SK-N-SH treated with all-trans-retinoic acid at 6 μM for 48 hours (cell line): Measurements from ENCODE around the gene PLXNC1.

Experiments used
- ATAC-seq: fragments of 200-7000 bp; cut with Tn5 transposase; 3 replicates; pipeline ENCODE4 v1.9.1; 2020; ENCODE audit warnings: mild to moderate bottlenecking, moderate library complexity
- ARNTL ChIP-seq: fragments of 450-650 bp; formaldehyde crosslinking; IDR thresholded peaks from 2 replicates; pipeline ENCODE4 v1.5.0; 2020; ENCODE audit warnings: low read depth, mild to moderate bottlenecking, moderate library complexity, borderline replicate concordance
- CREB5 ChIP-seq: fragments of 250-450 bp; sonication (Bioruptor Pico); IDR thresholded peaks from 2 replicates; pipeline ENCODE4 v1.5.1; 2020; ENCODE audit warnings: low read depth, mild to moderate bottlenecking, moderate library complexity
- CSRNP3 ChIP-seq: fragments of 250-450 bp; sonication (Bioruptor Pico); IDR thresholded peaks from 2 replicates; pipeline ENCODE4 v1.5.1; 2021; ENCODE audit warnings: mild to moderate bottlenecking, moderate library complexity
- GLIS3 ChIP-seq: fragments of 250-450 bp; sonication (Bioruptor Pico); IDR thresholded peaks from 2 replicates; pipeline ENCODE4 v1.5.0; 2020; ENCODE audit warnings: mild to moderate bottlenecking, moderate library complexity
- ISL1 ChIP-seq: fragments of 250-450 bp; sonication (Bioruptor Pico); IDR thresholded peaks from 2 replicates; pipeline ENCODE4 v2.1.2; 2022; ENCODE audit warnings: mild to moderate bottlenecking, moderate library complexity
- OSR1 ChIP-seq: fragments of 250-450 bp; sonication (Bioruptor Pico); IDR thresholded peaks from 2 replicates; pipeline ENCODE4 v1.8.0; 2022; ENCODE audit warnings: moderate library complexity, mild to moderate bottlenecking, inconsistent platforms
- PATZ1 ChIP-seq: fragments of 250-450 bp; sonication (Bioruptor Pico); IDR thresholded peaks from 2 replicates; pipeline ENCODE4 v1.8.0; 2020; ENCODE audit warnings: mild to moderate bottlenecking, moderate library complexity, borderline replicate concordance
- PPARA ChIP-seq: fragments of 250-450 bp; sonication (Bioruptor Pico); IDR thresholded peaks from 2 replicates; pipeline ENCODE4 v1.5.0; 2020; ENCODE audit warnings: mild to moderate bottlenecking, borderline replicate concordance
- RARB ChIP-seq: fragments of 250-450 bp; sonication (Bioruptor Pico); IDR thresholded peaks from 2 replicates; pipeline ENCODE4 v1.8.0; 2021; ENCODE audit warnings: mild to moderate bottlenecking, moderate library complexity
- SNAI2 ChIP-seq: fragments of 250-450 bp; sonication (Bioruptor Pico); IDR thresholded peaks from 2 replicates; pipeline ENCODE4 v1.5.0; 2020; ENCODE audit warnings: mild to moderate bottlenecking, moderate library complexity
- TCF4 ChIP-seq: fragments of 250-450 bp; sonication (Bioruptor Pico); IDR thresholded peaks from 2 replicates; pipeline ENCODE4 v1.8.0; 2021; ENCODE audit warnings: mild to moderate bottlenecking, moderate library complexity, borderline replicate concordance
- TOX ChIP-seq: fragments of 250-450 bp; sonication (Bioruptor Pico); IDR thresholded peaks from 2 replicates; pipeline ENCODE4 v1.8.0; 2021; ENCODE audit warnings: mild to moderate bottlenecking, moderate library complexity, borderline replicate concordance
- TSHZ2 ChIP-seq: fragments of 250-450 bp; sonication (Bioruptor Pico); IDR thresholded peaks from 2 replicates; pipeline ENCODE4 v1.5.0; 2020; ENCODE audit warnings: mild to moderate bottlenecking, moderate library complexity
- ZC3H10 ChIP-seq: fragments of 250-450 bp; sonication (Bioruptor Pico); IDR thresholded peaks from 2 replicates; pipeline ENCODE4 v1.5.1; 2021; ENCODE audit warnings: mild to moderate bottlenecking, moderate library complexity
- ZFP3 ChIP-seq: fragments of 250-450 bp; sonication (Bioruptor Pico); IDR thresholded peaks from 2 replicates; pipeline ENCODE4 v1.5.0; 2020; ENCODE audit warnings: mild to moderate bottlenecking, moderate library complexity
- ZFP30 ChIP-seq: fragments of 450-650 bp; formaldehyde crosslinking; IDR thresholded peaks from 2 replicates; pipeline ENCODE4 v1.5.0; 2022; ENCODE audit warnings: mild to moderate bottlenecking, moderate library complexity
- ZNF565 ChIP-seq: fragments of 450-650 bp; formaldehyde crosslinking; conservative IDR thresholded peaks from 2 replicates; pipeline ENCODE4 v1.5.0; 2020; ENCODE audit warnings: low read depth, mild to moderate bottlenecking, moderate library complexity
- ZNF70 ChIP-seq: fragments of 450-650 bp; formaldehyde crosslinking; IDR thresholded peaks from 2 replicates; pipeline ENCODE4 v1.5.0; 2020; ENCODE audit warnings: mild to moderate bottlenecking, moderate library complexity
- ZNF8 ChIP-seq: fragments of 450-650 bp; formaldehyde crosslinking; IDR thresholded peaks from 2 replicates; pipeline ENCODE4 v1.5.0; 2020; ENCODE audit warnings: mild to moderate bottlenecking, moderate library complexity

Gene PLXNC1

GRCh38 chr12:94245631-94246383 lies 97.4 kb downstream of the PLXNC1 start:
- TF ChIP-seq ZFP3 (CRISPR knock-in tag): no peak
- no peak for TF ChIP-seq ZC3H10 (CRISPR knock-in tag)
- TF ChIP-seq OSR1 (CRISPR knock-in tag): no peak
- no peak for ATAC-seq

GRCh38 chr12:94247246-94247645 lies 98.9 kb downstream of the PLXNC1 start:
- TF ChIP-seq CSRNP3 (CRISPR knock-in tag) (no peak), ZNF70 (no peak), ZFP30 (CRISPR knock-in tag) (no peak), ZNF8 (CRISPR knock-in tag) (no peak), ZNF565 (CRISPR knock-in tag) (no peak), RARB (CRISPR knock-in tag) (no peak), PATZ1 (CRISPR knock-in tag) (no peak), TSHZ2 (no peak), TOX (CRISPR knock-in tag) (no peak), OSR1 (CRISPR knock-in tag) (no peak), ISL1 (CRISPR knock-in tag) (no peak), GLIS3 (CRISPR knock-in tag) (no peak), CREB5 (no peak), PPARA (CRISPR knock-in tag) (no peak), ARNTL (CRISPR knock-in tag) (no peak)
- no peak for ATAC-seq

GRCh38 chr12:94248582-94248981 lies 100.2 kb downstream of the PLXNC1 start:
- TF ChIP-seq ISL1 (CRISPR knock-in tag): no peak
- no peak for TF ChIP-seq ARNTL (CRISPR knock-in tag)
- TF ChIP-seq TCF4 (CRISPR knock-in tag): no peak
- no peak for TF ChIP-seq CSRNP3 (CRISPR knock-in tag)
- no peak for TF ChIP-seq SNAI2
- TF ChIP-seq OSR1 (CRISPR knock-in tag): no peak
- no peak for TF ChIP-seq RARB (CRISPR knock-in tag)
- TF ChIP-seq TOX (CRISPR knock-in tag): no peak
- TF ChIP-seq PATZ1 (CRISPR knock-in tag): no peak
- TF ChIP-seq, all 23 proteins: peak for 0
- ATAC-seq: no peak
